ENCODE data around the gene YPEL5. TPM values are rescaled to one million over a fixed set of nuclear protein-coding genes. Genes with fewer than 3 reads are reported as not detected.

Gene YPEL5
- polyA plus RNA-seq, 1 of the 3 experiments (the other 2 are of a cell fraction): 60.5 TPM

DNA sequence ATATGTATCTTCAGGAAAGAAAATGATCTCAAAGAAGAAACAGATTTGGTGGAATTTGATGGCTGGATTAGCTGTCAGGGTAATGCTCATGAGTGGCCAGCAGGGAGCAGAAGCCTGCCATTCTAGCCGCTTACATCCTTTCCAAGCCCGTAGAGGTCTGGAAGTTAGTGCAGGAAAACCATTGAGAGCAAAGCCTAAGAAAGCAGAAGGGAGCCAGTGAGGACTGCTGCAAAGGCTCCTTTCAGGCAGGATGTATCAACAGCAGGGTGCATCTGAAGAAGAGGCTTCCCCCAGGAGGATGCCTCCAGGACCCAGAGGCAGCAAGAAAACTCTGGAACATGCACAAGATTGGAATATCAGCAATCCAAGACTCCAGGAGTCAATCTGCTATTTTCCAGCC lies 61.6 kb downstream of the YPEL5 start:
- Histone ChIP-seq H4K20me1 (ENCODE audit: insufficient read depth) (no peaks in the 10 kb centered on the region), H3K27me3 (ENCODE audit: insufficient read depth) (no peaks in the 10 kb centered on the region; the same call in 1 of the 2 replicates), H3K27ac (ENCODE audit: low read depth in 2 of 2, low read length in 1 of 2) (no peak overlapping the region), H3K4me1 (ENCODE audit: control insufficient read depth in 1 of 2, insufficient read depth in 2 of 2, low read depth in 1 of 2, low read length in 1 of 2) (peaks cover 0 to 10% of the 10 kb centered on the region in 2 experiments; a peak in 2 of 4 replicates), H2AFZ (ENCODE audit: low read depth) (no peak overlapping the region), H3K9me3 (no peaks in the 10 kb centered on the region), H3K9me2 (no peaks in the 10 kb centered on the region), H3K4me2 (no peak overlapping the region), H3K4me3 (ENCODE audit: low read depth in 2 of 2, low read length in 1 of 2) (no peak overlapping the region), H3F3A (replicated peaks; ENCODE audit: insufficient read depth) (no peaks in the 10 kb centered on the region), H3K9ac (no peak overlapping the region), H3K36me3 (replicated peaks in 1 of 2; ENCODE audit: control insufficient read depth in 1 of 2, insufficient read depth in 2 of 2, low read length in 1 of 2) (no peaks in the 10 kb centered on the region), H3K79me2 (ENCODE audit: insufficient read depth) (no peaks in the 10 kb centered on the region)
- 0% methylated on average over 2 of the region's 2 CpGs for WGBS (ENCODE audit: low lambda C conversion rate)
- peak; percentile 81 for DNase-seq
- CTCF ChIA-PET: interaction anchor here (0.6 to 12.8 kb wide), 66 partner anchors 8 to 1383 kb away, joined by 3 to 573 read pairs (median 4); partner anchors contain the start of gene LBH
- POLR2A ChIA-PET: interaction anchor here (0.6 kb wide), 1 partner anchor 44 kb away, joined by 4 read pairs; no protein-coding TSS in a partner anchor
- TF ChIP-seq IRF3 (IDR thresholded peaks at IDR 0.05; ENCODE audit: low read depth, low read length) (no peak), PBX3 (IDR thresholded peaks at IDR 0.05) (0 out of 2 replicates have a peak, but pooled peaks have one; percentile 23), MAX (IDR thresholded peaks at IDR 0.05; ENCODE audit: low read depth) (no peak), YY1 (IDR thresholded peaks at IDR 0.05; ENCODE audit: low read depth) (no peak), FOXM1 (IDR thresholded peaks at IDR 0.05; ENCODE audit: low read depth) (no peak), NFIC (IDR thresholded peaks at IDR 0.05; ENCODE audit: borderline replicate concordance) (no peak), RFX5 (IDR thresholded peaks at IDR 0.05; ENCODE audit: low read length) (no peak), MEF2A (IDR thresholded peaks at IDR 0.05; ENCODE audit: borderline replicate concordance, low read depth) (no peak), TAF1 (IDR thresholded peaks at IDR 0.05; ENCODE audit: borderline replicate concordance, low read depth, low read length) (no peak), GATA2 (CRISPR knock-in tag; IDR thresholded peaks at IDR 0.05) (no peak), RCOR1 (IDR thresholded peaks at IDR 0.05; ENCODE audit: low read length) (0 out of 2 replicates have a peak, but pooled peaks have one; percentile 12), RAD21 (IDR thresholded peaks at IDR 0.05; ENCODE audit: low read length) (peak; percentile 100), SMC3 (IDR thresholded peaks at IDR 0.05; ENCODE audit: low read depth, low read length) (peak; percentile 100), RXRA (IDR thresholded peaks at IDR 0.05; ENCODE audit: borderline replicate concordance, low read depth) (no peak), CTCF (IDR thresholded peaks at IDR 0.05) (peak; percentile 99), CHD2 (IDR thresholded peaks at IDR 0.05; ENCODE audit: low read length, partially characterized antibody) (no peak), TCF12 (IDR thresholded peaks at IDR 0.05) (no peak), EP300 (IDR thresholded peaks at IDR 0.05; ENCODE audit: borderline replicate concordance in 1 of 2, low read depth in 1 of 2, low read length in 1 of 2) (no peak), FOSL2 (IDR thresholded peaks at IDR 0.05; ENCODE audit: borderline replicate concordance, low read depth) (no peak), GABPA (IDR thresholded peaks at IDR 0.05; ENCODE audit: low read depth) (no peak), SIN3A (IDR thresholded peaks at IDR 0.05; ENCODE audit: borderline replicate concordance, low read depth, low read length) (no peak), EZH2phosphoT487 (IDR thresholded peaks at IDR 0.05; ENCODE audit: borderline replicate concordance, low read depth) (no peak), ELF1 (IDR thresholded peaks at IDR 0.05) (no peak)
- TF ChIP-seq, protein P1, sequence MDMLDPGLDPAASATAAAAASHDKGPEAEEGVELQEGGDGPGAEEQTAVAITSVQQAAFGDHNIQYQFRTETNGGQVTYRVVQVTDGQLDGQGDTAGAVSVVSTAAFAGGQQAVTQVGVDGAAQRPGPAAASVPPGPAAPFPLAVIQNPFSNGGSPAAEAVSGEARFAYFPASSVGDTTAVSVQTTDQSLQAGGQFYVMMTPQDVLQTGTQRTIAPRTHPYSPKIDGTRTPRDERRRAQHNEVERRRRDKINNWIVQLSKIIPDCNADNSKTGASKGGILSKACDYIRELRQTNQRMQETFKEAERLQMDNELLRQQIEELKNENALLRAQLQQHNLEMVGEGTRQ (IDR thresholded peaks at IDR 0.05; ENCODE audit: borderline replicate concordance, low read depth, low read length): no peak
- TF ChIP-seq, protein P2, sequence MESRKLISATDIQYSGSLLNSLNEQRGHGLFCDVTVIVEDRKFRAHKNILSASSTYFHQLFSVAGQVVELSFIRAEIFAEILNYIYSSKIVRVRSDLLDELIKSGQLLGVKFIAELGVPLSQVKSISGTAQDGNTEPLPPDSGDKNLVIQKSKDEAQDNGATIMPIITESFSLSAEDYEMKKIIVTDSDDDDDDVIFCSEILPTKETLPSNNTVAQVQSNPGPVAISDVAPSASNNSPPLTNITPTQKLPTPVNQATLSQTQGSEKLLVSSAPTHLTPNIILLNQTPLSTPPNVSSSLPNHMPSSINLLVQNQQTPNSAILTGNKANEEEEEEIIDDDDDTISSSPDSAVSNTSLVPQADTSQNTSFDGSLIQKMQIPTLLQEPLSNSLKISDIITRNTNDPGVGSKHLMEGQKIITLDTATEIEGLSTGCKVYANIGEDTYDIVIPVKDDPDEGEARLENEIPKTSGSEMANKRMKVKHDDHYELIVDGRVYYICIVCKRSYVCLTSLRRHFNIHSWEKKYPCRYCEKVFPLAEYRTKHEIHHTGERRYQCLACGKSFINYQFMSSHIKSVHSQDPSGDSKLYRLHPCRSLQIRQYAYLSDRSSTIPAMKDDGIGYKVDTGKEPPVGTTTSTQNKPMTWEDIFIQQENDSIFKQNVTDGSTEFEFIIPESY (IDR thresholded peaks at IDR 0.05; ENCODE audit: borderline replicate concordance, low read depth): no peak

Data from SK-N-SH (cell line).